Astrocyte (in vitro differentiated cells and primary cell): ENCODE data around the gene PRR29. TPM values are rescaled to one million over a fixed set of nuclear protein-coding genes. Genes with fewer than 3 reads are reported as not detected.

Experiments
- DNase-seq: peaks from one replicate; pipeline ENCODE4 v3.0.0-alpha.2; 2010; ENCODE audit warnings: low read depth
- FAIRE-seq: peaks from 2 replicates; lab custom pipeline; 2011; peaks lifted over from hg19 to GRCh38; lab: Jason Lieb, UNC
- H2AFZ ChIP-seq: 2 replicates; pipeline ENCODE4 v1.6.0; 2012; ENCODE audit warnings: low read depth, low read length, inconsistent platforms
- H3K27ac ChIP-seq: 2 replicates; pipeline ENCODE4 v1.5.1; 2011; ENCODE audit warnings: low read depth, low read length, inconsistent platforms
- H3K27me3 ChIP-seq: 2 replicates; pipeline ENCODE4 v1.6.0; 2011; ENCODE audit warnings: low read length, inconsistent platforms; ENCODE audit not compliant: insufficient read depth
- H3K36me3 ChIP-seq: 2 replicates; pipeline ENCODE4 v1.5.1; 2011; ENCODE audit warnings: low read length, inconsistent platforms; ENCODE audit not compliant: insufficient read depth
- H3K4me1 ChIP-seq: 2 replicates; pipeline ENCODE4 v1.5.1; 2011; ENCODE audit warnings: low read length, inconsistent platforms; ENCODE audit not compliant: insufficient read depth
- H3K4me2 ChIP-seq: 2 replicates; pipeline ENCODE4 v1.6.0; 2012; ENCODE audit warnings: low read length, inconsistent platforms
- H3K4me3 ChIP-seq: 2 replicates; pipeline ENCODE4 v1.5.1; 2011; ENCODE audit warnings: low read depth, mild to moderate bottlenecking, low read length, inconsistent platforms; ENCODE audit not compliant: insufficient read depth
- H3K79me2 ChIP-seq: 2 replicates; pipeline ENCODE4 v1.6.0; 2012; ENCODE audit warnings: mild to moderate bottlenecking, low read length, inconsistent platforms; ENCODE audit not compliant: insufficient read depth
- H3K9ac ChIP-seq: 2 replicates; pipeline ENCODE4 v1.6.0; 2012; ENCODE audit warnings: mild to moderate bottlenecking, low read length, inconsistent platforms
- H3K9me3 ChIP-seq: 2 replicates; pipeline ENCODE4 v1.5.1; 2012; ENCODE audit warnings: low read depth, mild to moderate bottlenecking, low read length, inconsistent platforms; ENCODE audit not compliant: insufficient read depth
- H4K20me1 ChIP-seq: 2 replicates; pipeline ENCODE4 v1.6.0; 2012; ENCODE audit warnings: low read length, inconsistent platforms; ENCODE audit not compliant: insufficient read depth
- H3K27ac Mint-ChIP-seq: one replicate; pipeline ENCODE4 v1.8.0; 2021; ENCODE audit warnings: mild to moderate bottlenecking, mixed read lengths; ENCODE audit not compliant: unreplicated experiment
- H3K27me3 Mint-ChIP-seq: one replicate; pipeline ENCODE4 v1.8.0; 2021; ENCODE audit warnings: low read depth, mixed read lengths; ENCODE audit not compliant: unreplicated experiment
- H3K36me3 Mint-ChIP-seq: one replicate; pipeline ENCODE4 v1.8.0; 2021; ENCODE audit warnings: low read depth, mixed read lengths; ENCODE audit not compliant: unreplicated experiment
- H3K4me1 Mint-ChIP-seq: one replicate; pipeline ENCODE4 v1.8.0; 2021; ENCODE audit warnings: low read depth, mixed read lengths; ENCODE audit not compliant: unreplicated experiment
- H3K4me3 Mint-ChIP-seq: one replicate; pipeline ENCODE4 v1.8.0; 2021; ENCODE audit warnings: mild to moderate bottlenecking, moderate library complexity, mixed read lengths; ENCODE audit not compliant: unreplicated experiment
- H3K9me3 Mint-ChIP-seq: one replicate; pipeline ENCODE4 v1.8.0; 2021; ENCODE audit warnings: mild to moderate bottlenecking, mixed read lengths; ENCODE audit not compliant: unreplicated experiment
- CTCF ChIP-seq: IDR thresholded peaks from 2 replicates; pipeline ENCODE4 v1.5.1; 2011; ENCODE audit warnings: low read depth, mild to moderate bottlenecking, inconsistent platforms, low read length, moderate library complexity; ENCODE audit not compliant: insufficient read depth
- EZH2 ChIP-seq: IDR thresholded peaks from 2 replicates; pipeline ENCODE4 v1.6.1; 2012; ENCODE audit warnings: mild to moderate bottlenecking, low read length, inconsistent platforms; ENCODE audit not compliant: insufficient read depth
- total RNA-seq: library from RNA; stranded (reverse); gene quantifications from 2 replicates; pipeline ENCODE4 v1.2.1, GENCODE V29; 2021

Gene PRR29
- total RNA-seq, 1 donor from 2014 or later: 0.54 TPM

GRCh38 chr17:63991611-63992010 is 6.5 kb upstream of the PRR29 start:
- no peak for FAIRE-seq
- Histone ChIP-seq H3K9ac (no peak overlapping the region), H3K79me2 (no peaks in the 10 kb centered on the region), H3K27me3 (peaks cover 27% of the 10 kb centered on the region), H3K4me2 (no peak overlapping the region), H3K9me3 (no peaks in the 10 kb centered on the region), H3K4me3 (no peak overlapping the region), H3K4me1 (no peaks in the 10 kb centered on the region), H3K27ac (no peak overlapping the region), H2AFZ (no peak overlapping the region), H3K36me3 (no peaks in the 10 kb centered on the region), H4K20me1 (no peaks in the 10 kb centered on the region)
- Mint-ChIP-seq H3K9me3 (no peaks in the 10 kb centered on the region), H3K27ac (no peak overlapping the region), H3K4me3 (no peak overlapping the region), H3K36me3 (no peaks in the 10 kb centered on the region), H3K4me1 (no peaks in the 10 kb centered on the region), H3K27me3 (peaks cover 51% of the 10 kb centered on the region)
- TF ChIP-seq EZH2: no peak
- TF ChIP-seq CTCF: no peak
- DNase-seq: no peak

- Histone ChIP-seq H3K79me2 (no peaks in the 10 kb centered on the region), H2AFZ (no peak overlapping the region), H3K9ac (no peak overlapping the region), H3K4me3 (no peak overlapping the region), H3K9me3 (no peaks in the 10 kb centered on the region), H4K20me1 (no peaks in the 10 kb centered on the region), H3K4me1 (no peaks in the 10 kb centered on the region), H3K27ac (no peak overlapping the region), H3K27me3 (peaks cover 37% of the 10 kb centered on the region), H3K36me3 (no peaks in the 10 kb centered on the region), H3K4me2 (no peak overlapping the region)
- Mint-ChIP-seq H3K27ac (no peak overlapping the region), H3K4me1 (no peaks in the 10 kb centered on the region), H3K27me3 (peaks cover 62% of the 10 kb centered on the region), H3K36me3 (no peaks in the 10 kb centered on the region), H3K4me3 (no peak overlapping the region), H3K9me3 (no peaks in the 10 kb centered on the region)
- TF ChIP-seq EZH2: no peak
- TF ChIP-seq CTCF: no peak
- DNase-seq (no peak), FAIRE-seq (no peak)
Observed at GRCh38 chr17:63993368-63993985, 4.7 kb upstream of the PRR29 start.

- TF ChIP-seq EZH2: no peak
- TF ChIP-seq CTCF: no peak
- Histone ChIP-seq H4K20me1 (no peaks in the 10 kb centered on the region), H2AFZ (no peak overlapping the region), H3K27ac (no peak overlapping the region), H3K4me1 (no peaks in the 10 kb centered on the region), H3K9ac (no peak overlapping the region), H3K4me3 (no peak overlapping the region), H3K79me2 (no peaks in the 10 kb centered on the region), H3K9me3 (no peaks in the 10 kb centered on the region), H3K4me2 (no peak overlapping the region), H3K27me3 (peaks cover 37% of the 10 kb centered on the region), H3K36me3 (no peaks in the 10 kb centered on the region)
- H3K27me3 Mint-ChIP-seq: peaks cover 60% of the 10 kb centered on the region
- DNase-seq (no peak), FAIRE-seq (no peak)
- no peak overlapping the region for H3K27ac Mint-ChIP-seq
- no peaks in the 10 kb centered on the region for H3K36me3 Mint-ChIP-seq
- no peaks in the 10 kb centered on the region for H3K9me3 Mint-ChIP-seq
- no peaks in the 10 kb centered on the region for H3K4me1 Mint-ChIP-seq
- H3K4me3 Mint-ChIP-seq: no peak overlapping the region
Observed at GRCh38 chr17:63995626-63996025, 2.5 kb upstream of the PRR29 start.
